Neural crest cell (in vitro differentiated cells): Measurements from ENCODE around the gene SOX12. TPM values are rescaled to one million over a fixed set of nuclear protein-coding genes. Genes with fewer than 3 reads are reported as not detected.

Experiments
- DNase-seq: peaks from one replicate; pipeline ENCODE4 v3.0.0; 2021; ENCODE audit warnings: low read depth, mixed read lengths, low spot score
- H3K27ac Mint-ChIP-seq: one replicate; pipeline ENCODE4 v1.8.0; 2021; ENCODE audit warnings: mild to moderate bottlenecking, mixed read lengths; ENCODE audit not compliant: unreplicated experiment
- H3K27me3 Mint-ChIP-seq: 2 replicates; pipeline ENCODE4 v1.8.0; 2021; ENCODE audit warnings: low read depth, mild to moderate bottlenecking, mixed read lengths
- H3K36me3 Mint-ChIP-seq: 2 replicates; pipeline ENCODE4 v1.8.0; 2021; ENCODE audit warnings: low read depth, mild to moderate bottlenecking, mixed read lengths
- H3K4me1 Mint-ChIP-seq: 2 replicates; pipeline ENCODE4 v1.8.0; 2021; ENCODE audit warnings: mixed read lengths
- H3K4me3 Mint-ChIP-seq: one replicate; pipeline ENCODE4 v1.8.0; 2021; ENCODE audit warnings: mild to moderate bottlenecking, mixed read lengths
- H3K9me3 Mint-ChIP-seq: 2 replicates; pipeline ENCODE4 v1.8.0; 2021; ENCODE audit warnings: mixed read lengths
- CTCF ChIP-seq: fragments of 200-600 bp; sonication (generic); conservative IDR thresholded peaks from 2 replicates; pipeline ENCODE4 v1.5.0; 2021; ENCODE audit warnings: antibody characterized with exemption, mild to moderate bottlenecking
- long read RNA-seq: library from polyadenylated mRNA; unstranded; transcript quantifications from one replicate; pipeline ENCODE4 v2.0.0, GENCODE V29; 2020
- total RNA-seq: library from RNA; stranded (reverse); gene quantifications from 2 replicates; pipeline ENCODE4 v1.2.1, GENCODE V29; 2021

Gene SOX12
- 88.7 and 88.8 TPM in 2 replicates for total RNA-seq
- long read RNA-seq, full-length matches to known transcripts: 3 of 3 reads
- long read RNA-seq, partial matches to known transcripts: 0 of 3 reads
- long read RNA-seq, other reads (novel, unspliced or antisense): 0 of 3 reads

- Mint-ChIP-seq H3K27me3 (peaks cover 3% of the 10 kb centered on the region), H3K4me1 (peaks cover 47% of the 10 kb centered on the region), H3K9me3 (no peaks in the 10 kb centered on the region), H3K4me3 (peak within 1 kb of the TSS; percentile 100), H3K27ac (peak within 1 kb of the TSS; percentile 96), H3K36me3 (peaks cover 12% of the 10 kb centered on the region)
- DNase-seq: peak; percentile 97
- no peak for TF ChIP-seq CTCF
Measured at GRCh38 chr20:325045-325888, at the start of gene SOX12. SOX12 (plus strand) TSS chr20:325552; CDS start chr20:325925, 373 bp downstream.

- TF ChIP-seq CTCF: no peak
- H3K27ac Mint-ChIP-seq: no peak overlapping the region
- H3K4me1 Mint-ChIP-seq: no peaks in the 10 kb centered on the region
- no peak overlapping the region for H3K4me3 Mint-ChIP-seq
- no peak for DNase-seq
- no peaks in the 10 kb centered on the region for H3K27me3 Mint-ChIP-seq
- no peaks in the 10 kb centered on the region for H3K9me3 Mint-ChIP-seq
- H3K36me3 Mint-ChIP-seq: peaks cover 27% of the 10 kb centered on the region
Measured at GRCh38 chr20:275791-276190, 49.6 kb upstream of the SOX12 start.

DNA sequence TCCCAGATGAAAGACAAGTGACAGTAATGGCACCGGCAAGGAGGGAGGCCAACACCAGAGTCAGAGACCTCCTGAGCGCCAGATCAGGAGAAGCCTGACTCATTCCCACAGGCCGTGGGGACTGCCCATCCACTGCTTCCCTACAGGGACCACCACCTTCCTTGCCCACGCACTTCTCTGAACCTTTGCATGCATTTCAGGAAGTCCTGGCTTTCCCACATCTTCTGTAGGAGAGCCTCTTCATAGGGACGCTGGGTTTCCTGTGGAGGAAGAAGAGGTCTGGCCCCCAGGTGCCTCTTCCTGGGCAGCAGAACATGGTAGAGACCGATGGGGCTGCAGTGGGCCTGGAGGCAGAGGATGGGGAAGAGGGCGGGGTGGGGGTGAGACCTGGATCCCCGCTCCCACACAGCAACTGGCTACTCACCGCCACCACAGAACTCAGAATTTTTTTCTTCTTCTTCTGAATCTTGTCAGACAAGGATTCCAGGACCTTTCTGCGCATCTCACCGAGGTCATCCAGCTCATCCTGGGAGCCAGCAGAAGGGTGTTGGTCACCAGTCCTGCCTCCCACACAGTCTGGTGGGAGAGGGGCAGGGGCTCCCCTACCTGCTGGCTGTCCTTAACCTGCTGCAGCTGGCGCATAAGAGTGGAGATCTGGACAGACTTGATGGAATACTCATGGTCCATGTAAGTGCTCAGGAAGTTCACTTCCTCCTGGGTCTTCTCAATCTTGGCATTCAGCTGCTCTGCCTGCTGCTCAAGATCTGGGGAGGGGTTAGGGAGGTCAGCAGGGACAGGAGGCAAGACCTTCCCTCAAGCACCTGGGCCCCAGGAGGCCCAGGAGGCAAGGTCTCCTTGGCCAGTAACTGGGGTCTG is 48.5 kb upstream of the SOX12 start:
- no peak for DNase-seq
- Mint-ChIP-seq H3K9me3 (no peaks in the 10 kb centered on the region), H3K27me3 (no peaks in the 10 kb centered on the region), H3K4me1 (no peaks in the 10 kb centered on the region), H3K27ac (no peak overlapping the region), H3K4me3 (no peak overlapping the region), H3K36me3 (peaks cover 30% of the 10 kb centered on the region)
- no peak for TF ChIP-seq CTCF

GRCh38 chr20:277496-277781 is 47.9 kb upstream of the SOX12 start:
- Mint-ChIP-seq H3K27me3 (no peaks in the 10 kb centered on the region), H3K27ac (no peak overlapping the region), H3K36me3 (peaks cover 34% of the 10 kb centered on the region)

More at GRCh38 chr20:277496-277781, 47.9 kb upstream of the SOX12 start:
- no peak for DNase-seq
- no peak overlapping the region for H3K4me3 Mint-ChIP-seq
- TF ChIP-seq CTCF: no peak
- no peaks in the 10 kb centered on the region for H3K9me3 Mint-ChIP-seq
- no peaks in the 10 kb centered on the region for H3K4me1 Mint-ChIP-seq
